Stimulated activated naive CD8-positive, alpha-beta T cell treated with anti-CD3 and anti-CD28 coated beads, Interleukin-15, Interleukin-2, amounts not matched to agents 100 U/mL and 50 U/mL, for 24 hours (primary cell): Measurements from ENCODE around the gene CAMKMT.

ENCODE experiments used
- ATAC-seq: fragments of 150-1000 bp; cut with Tn5 transposase; one replicate; pipeline ENCODE4 v1.10.0; 2021
- DNase-seq: peaks from one replicate; pipeline ENCODE4 v3.0.0; 2021

Gene CAMKMT

GRCh38 chr2:44772131-44772530 is 410.4 kb downstream of the CAMKMT start:
- no peak for ATAC-seq
- DNase-seq: no peak

- ATAC-seq (no peak), DNase-seq (no peak)
These were observed 411.1 kb downstream of the CAMKMT start for GRCh38 chr2:44772669-44773378.

GRCh38 chr2:44774826-44775492 is 413.2 kb downstream of the CAMKMT start:
- ATAC-seq (no peak), DNase-seq (no peak)

GRCh38 chr2:44777036-44777435 is 415.3 kb downstream of the CAMKMT start:
- DNase-seq: no peak
- ATAC-seq: no peak

- DNase-seq: no peak
- ATAC-seq: no peak
These were observed 415.8 kb downstream of the CAMKMT start for GRCh38 chr2:44777537-44777936.

GRCh38 chr2:44778221-44778654 is 416.5 kb downstream of the CAMKMT start:
- DNase-seq (no peak), ATAC-seq (no peak)

GRCh38 chr2:44778671-44779476 is 417.1 kb downstream of the CAMKMT start:
- no peak for DNase-seq
- peak; percentile 32 for ATAC-seq

GRCh38 chr2:44779793-44780192 is 418.0 kb downstream of the CAMKMT start:
- DNase-seq: no peak
- no peak for ATAC-seq

GRCh38 chr2:44780406-44780805 is 418.7 kb downstream of the CAMKMT start:
- ATAC-seq (no peak), DNase-seq (no peak)

GRCh38 chr2:44785433-44785832 is 423.7 kb downstream of the CAMKMT start:
- ATAC-seq (no peak), DNase-seq (no peak)

GRCh38 chr2:44786045-44786816 is 424.5 kb downstream of the CAMKMT start:
- DNase-seq: no peak
- no peak for ATAC-seq

GRCh38 chr2:44786817-44787214 is 425.1 kb downstream of the CAMKMT start:
- DNase-seq (no peak), ATAC-seq (no peak)

GRCh38 chr2:44787663-44788062 is 425.9 kb downstream of the CAMKMT start:
- DNase-seq: no peak
- no peak for ATAC-seq

GRCh38 chr2:44789446-44789845 is 427.7 kb downstream of the CAMKMT start:
- ATAC-seq (no peak), DNase-seq (no peak)

GRCh38 chr2:44789971-44790721 is 428.4 kb downstream of the CAMKMT start:
- no peak for DNase-seq
- no peak for ATAC-seq

GRCh38 chr2:44793322-44793870 is 431.6 kb downstream of the CAMKMT start:
- ATAC-seq (no peak), DNase-seq (no peak)

GRCh38 chr2:44796771-44797170 is 435.0 kb downstream of the CAMKMT start:
- DNase-seq: no peak
- ATAC-seq: no peak

GRCh38 chr2:44798139-44798659 is 436.5 kb downstream of the CAMKMT start:
- DNase-seq: no peak
- no peak for ATAC-seq

GRCh38 chr2:44799105-44799504 is 437.4 kb downstream of the CAMKMT start:
- DNase-seq (no peak), ATAC-seq (no peak)

GRCh38 chr2:44799754-44800153 is 438.0 kb downstream of the CAMKMT start:
- DNase-seq (no peak), ATAC-seq (no peak)

- no peak for ATAC-seq
- DNase-seq: no peak
These were observed 439.6 kb downstream of the CAMKMT start for GRCh38 chr2:44801289-44801840.
